ENCODE measurements around the gene FNIP1. TPM values are rescaled to one million over a fixed set of nuclear protein-coding genes. Genes with fewer than 3 reads are reported as not detected.

The FNIP1 gene
- total and polyA plus RNA-seq, 2 of the 8 experiments (the other 6 are each of a cell fraction or from before 2014, with no cell fraction given) = 3.5 to 17.3 TPM

DNA sequence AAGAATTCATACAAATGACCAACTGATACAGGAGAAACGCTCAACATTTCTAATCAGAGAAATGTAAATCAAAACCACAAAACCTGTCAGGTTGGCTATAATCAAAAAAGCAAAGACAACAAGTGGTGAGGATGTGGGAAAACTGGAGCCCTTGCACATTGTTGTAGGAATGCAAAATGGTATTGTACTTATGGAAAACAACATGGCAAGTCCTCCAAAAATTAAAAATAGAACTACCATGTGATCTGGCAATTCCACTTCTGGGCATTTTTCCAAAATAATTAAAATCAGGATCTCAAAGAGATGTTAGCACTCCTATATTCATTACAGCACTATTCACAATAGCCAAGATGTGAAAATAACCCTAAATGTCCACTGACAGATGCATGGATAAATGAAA lies 76.1 kb downstream of the FNIP1 start:
- Histone ChIP-seq H2BK5ac (ENCODE audit: low read depth, low read length) (no peak overlapping the region), H2BK120ac (replicated peaks; ENCODE audit: low read depth, low read length) (no peak overlapping the region), H3K23ac (ENCODE audit: insufficient read length) (no peak overlapping the region), H3K14ac (ENCODE audit: insufficient read length) (no peak overlapping the region), H3K4me1 (replicated peaks in 1 of 4; ENCODE audit: control insufficient read depth in 3 of 4, insufficient read depth in 4 of 4, low read length in 3 of 4) (no peaks in the 10 kb centered on the region), H3K18ac (ENCODE audit: extremely low read depth, low read length) (no peak overlapping the region), H4K8ac (ENCODE audit: extremely low read depth, insufficient read depth, low read length) (no peak overlapping the region), H3K27ac (ENCODE audit: low read depth, low read length) (no peak overlapping the region), H2BK20ac (ENCODE audit: low read length) (no peak overlapping the region), H2AFZ (ENCODE audit: low read length) (no peak overlapping the region), H3K79me1 (ENCODE audit: low read depth, low read length) (no peaks in the 10 kb centered on the region), H3K27me3 (replicated peaks in 1 of 4; ENCODE audit: control insufficient read depth in 3 of 4, extremely low read depth in 1 of 4, insufficient read depth in 3 of 4, low read length in 3 of 4) (no peaks in the 10 kb centered on the region), H3K9me3 (ENCODE audit: insufficient read depth in 2 of 2, low read depth in 1 of 2, low read length in 1 of 2) (no peaks in the 10 kb centered on the region), H3K4me3 (ENCODE audit: extremely low read depth in 1 of 4, insufficient read depth in 2 of 4, low read depth in 3 of 4, low read length in 4 of 4) (no peak overlapping the region), H4K91ac (replicated peaks; ENCODE audit: insufficient read length, low read length) (no peak overlapping the region), H3K36me3 (ENCODE audit: control insufficient read depth in 2 of 4, insufficient read depth in 4 of 4, low read length in 3 of 4) (no peaks in the 10 kb centered on the region; a peak in 1 of 8 replicates), H2AK5ac (ENCODE audit: low read depth, low read length) (no peak overlapping the region), H3K4ac (replicated peaks; ENCODE audit: insufficient read length, low read depth, low read length) (no peak overlapping the region), H3K23me2 (ENCODE audit: low read depth, low read length) (no peaks in the 10 kb centered on the region), H2BK15ac (ENCODE audit: low read length) (no peak overlapping the region), H4K5ac (ENCODE audit: insufficient read length, low read depth, low read length) (no peak overlapping the region), H2BK12ac (ENCODE audit: low read depth, low read length) (no peak overlapping the region), H3K56ac (replicated peaks; ENCODE audit: insufficient read length, low read depth, low read length) (no peak overlapping the region), H3K79me2 (ENCODE audit: control insufficient read depth in 1 of 2, insufficient read depth in 2 of 2, low read length in 2 of 2) (no peaks in the 10 kb centered on the region), H3K4me2 (ENCODE audit: insufficient read depth in 1 of 2, low read depth in 2 of 2, low read length in 2 of 2) (no peak overlapping the region), H3K9ac (replicated peaks in 1 of 4; ENCODE audit: extremely low read depth in 1 of 4, low read depth in 3 of 4, low read length in 3 of 4) (no peak overlapping the region), H4K20me1 (replicated peaks in 1 of 2; ENCODE audit: control insufficient read depth in 1 of 2, insufficient read depth in 2 of 2, low read length in 2 of 2) (no peaks in the 10 kb centered on the region)
- ChIA-PET POLR2A (ENCODE audit: partially characterized antibody) (no interaction called here), CTCF (ENCODE audit: partially characterized antibody) (no interaction called here)
- no peak for FAIRE-seq
- TF ChIP-seq BRCA1 (IDR thresholded peaks at IDR 0.05; ENCODE audit: low read depth, low read length) = no peak
- TF ChIP-seq TEAD4 (IDR thresholded peaks at IDR 0.05; ENCODE audit: low read depth, low read length) = no peak
- TF ChIP-seq CREB1 (IDR thresholded peaks at IDR 0.05) = no peak
- TF ChIP-seq POLR2A (IDR thresholded peaks at IDR 0.05; ENCODE audit: control extremely low read depth in 1 of 2, low read depth in 2 of 2, low read length in 2 of 2) = no peak
- TF ChIP-seq BCL11A (IDR thresholded peaks at IDR 0.05; ENCODE audit: low read depth in 2 of 2, low read length in 2 of 2) = no peak
- TF ChIP-seq, protein P1, sequence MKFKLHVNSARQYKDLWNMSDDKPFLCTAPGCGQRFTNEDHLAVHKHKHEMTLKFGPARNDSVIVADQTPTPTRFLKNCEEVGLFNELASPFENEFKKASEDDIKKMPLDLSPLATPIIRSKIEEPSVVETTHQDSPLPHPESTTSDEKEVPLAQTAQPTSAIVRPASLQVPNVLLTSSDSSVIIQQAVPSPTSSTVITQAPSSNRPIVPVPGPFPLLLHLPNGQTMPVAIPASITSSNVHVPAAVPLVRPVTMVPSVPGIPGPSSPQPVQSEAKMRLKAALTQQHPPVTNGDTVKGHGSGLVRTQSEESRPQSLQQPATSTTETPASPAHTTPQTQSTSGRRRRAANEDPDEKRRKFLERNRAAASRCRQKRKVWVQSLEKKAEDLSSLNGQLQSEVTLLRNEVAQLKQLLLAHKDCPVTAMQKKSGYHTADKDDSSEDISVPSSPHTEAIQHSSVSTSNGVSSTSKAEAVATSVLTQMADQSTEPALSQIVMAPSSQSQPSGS (IDR thresholded peaks at IDR 0.05; ENCODE audit: low read length) = no peak
- no peak for DNase-seq (ENCODE audit: low read depth in 1 of 2, low spot score in 2 of 2)
- 91% methylated on average over 1 of the region's 1 CpG; no CpG with 5 or more reads in 1 of the 2 experiments for WGBS, 2 experiments (ENCODE audit: extremely low coverage in 1 of 2, insufficient coverage in 1 of 2, insufficient read length in 1 of 2, insufficient replicate concordance in 2 of 2, low coverage in 1 of 2, low lambda C conversion rate in 2 of 2, missing lambda C conversion rate in 1 of 2)
